Endothelial cell (in vitro differentiated cells): Measurements from ENCODE around the gene PIK3AP1. TPM values are rescaled to one million over a fixed set of nuclear protein-coding genes. Genes with fewer than 3 reads are reported as not detected.

Experiments
- DNase-seq: peaks from one replicate; pipeline ENCODE4 v3.0.0; 2021; ENCODE audit warnings: low spot score
- H3K27ac Mint-ChIP-seq: one replicate; pipeline ENCODE4 v1.8.0; 2021; ENCODE audit warnings: mixed read lengths, inconsistent platforms; ENCODE audit not compliant: unreplicated experiment
- H3K27me3 Mint-ChIP-seq: one replicate; pipeline ENCODE4 v1.8.0; 2021; ENCODE audit warnings: mild to moderate bottlenecking, moderate library complexity, mixed read lengths, inconsistent platforms; ENCODE audit not compliant: unreplicated experiment
- H3K36me3 Mint-ChIP-seq: one replicate; pipeline ENCODE4 v1.8.0; 2021; ENCODE audit warnings: mild to moderate bottlenecking, low read depth, mixed read lengths, inconsistent platforms; ENCODE audit not compliant: unreplicated experiment
- H3K4me1 Mint-ChIP-seq: one replicate; pipeline ENCODE4 v1.8.0; 2021; ENCODE audit warnings: mild to moderate bottlenecking, mixed read lengths, inconsistent platforms; ENCODE audit not compliant: unreplicated experiment
- H3K4me3 Mint-ChIP-seq: one replicate; pipeline ENCODE4 v1.8.0; 2021; ENCODE audit warnings: mild to moderate bottlenecking, mixed read lengths, inconsistent platforms; ENCODE audit not compliant: unreplicated experiment
- H3K9me3 Mint-ChIP-seq: one replicate; pipeline ENCODE4 v1.8.0; 2021; ENCODE audit warnings: mixed read lengths, inconsistent platforms; ENCODE audit not compliant: unreplicated experiment
- total RNA-seq: library from RNA; stranded (reverse); fragmentation: NEBNext Ultra II Directional; extraction: Animal tissue kit (Norgen Biotek cat#: 25700); gene quantifications from one replicate; pipeline ENCODE4 v1.2.1, GENCODE V29; 2021; ENCODE audit not compliant: unreplicated experiment
- TF ChIP-seq, protein P1 (sequence below): fragments of 200-600 bp; sonication (generic); IDR thresholded peaks from one replicate; pipeline ENCODE4 v1.5.0; 2021; ENCODE audit warnings: antibody characterized with exemption; ENCODE audit not compliant: unreplicated experiment

The PIK3AP1 gene
- total RNA-seq, 1 donor from 2014 or later: 9.0 TPM

DNA sequence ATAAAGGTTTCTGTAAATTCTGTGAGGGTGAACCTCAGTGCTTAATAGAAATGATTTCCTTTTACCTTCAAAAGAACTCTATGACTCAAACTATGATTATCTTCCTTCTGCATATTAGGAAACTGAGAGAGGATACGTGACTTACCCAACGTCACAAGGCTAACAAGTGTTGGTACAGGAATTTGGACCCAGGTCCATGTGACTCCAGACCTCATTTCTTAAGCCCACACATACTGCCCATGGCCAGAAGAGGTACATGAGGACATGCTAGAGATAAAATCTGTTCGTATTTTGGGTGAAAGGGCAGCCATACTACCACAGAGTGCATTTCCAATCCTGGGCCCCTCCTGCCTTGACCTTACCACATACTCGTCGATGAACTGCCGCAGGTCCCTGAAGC, 72.0 kb downstream of the PIK3AP1 start:
- no peak for DNase-seq
- Mint-ChIP-seq H3K36me3 (peaks cover 9% of the 10 kb centered on the region), H3K27me3 (peaks cover 5% of the 10 kb centered on the region), H3K9me3 (no peaks in the 10 kb centered on the region), H3K27ac (no peak overlapping the region), H3K4me3 (no peak overlapping the region), H3K4me1 (no peaks in the 10 kb centered on the region)
- TF ChIP-seq, protein P1, sequence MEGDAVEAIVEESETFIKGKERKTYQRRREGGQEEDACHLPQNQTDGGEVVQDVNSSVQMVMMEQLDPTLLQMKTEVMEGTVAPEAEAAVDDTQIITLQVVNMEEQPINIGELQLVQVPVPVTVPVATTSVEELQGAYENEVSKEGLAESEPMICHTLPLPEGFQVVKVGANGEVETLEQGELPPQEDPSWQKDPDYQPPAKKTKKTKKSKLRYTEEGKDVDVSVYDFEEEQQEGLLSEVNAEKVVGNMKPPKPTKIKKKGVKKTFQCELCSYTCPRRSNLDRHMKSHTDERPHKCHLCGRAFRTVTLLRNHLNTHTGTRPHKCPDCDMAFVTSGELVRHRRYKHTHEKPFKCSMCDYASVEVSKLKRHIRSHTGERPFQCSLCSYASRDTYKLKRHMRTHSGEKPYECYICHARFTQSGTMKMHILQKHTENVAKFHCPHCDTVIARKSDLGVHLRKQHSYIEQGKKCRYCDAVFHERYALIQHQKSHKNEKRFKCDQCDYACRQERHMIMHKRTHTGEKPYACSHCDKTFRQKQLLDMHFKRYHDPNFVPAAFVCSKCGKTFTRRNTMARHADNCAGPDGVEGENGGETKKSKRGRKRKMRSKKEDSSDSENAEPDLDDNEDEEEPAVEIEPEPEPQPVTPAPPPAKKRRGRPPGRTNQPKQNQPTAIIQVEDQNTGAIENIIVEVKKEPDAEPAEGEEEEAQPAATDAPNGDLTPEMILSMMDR: no peak

GRCh38 chr10:96647466-96647865, 72.8 kb downstream of the PIK3AP1 start:
- Mint-ChIP-seq H3K4me3 (no peak overlapping the region), H3K9me3 (no peaks in the 10 kb centered on the region), H3K27ac (no peak overlapping the region), H3K36me3 (peaks cover 9% of the 10 kb centered on the region), H3K4me1 (no peaks in the 10 kb centered on the region), H3K27me3 (peaks cover 5% of the 10 kb centered on the region)
- TF ChIP-seq, protein P1: no peak
- DNase-seq: no peak

- peaks cover 5% of the 10 kb centered on the region for H3K27me3 Mint-ChIP-seq
- H3K36me3 Mint-ChIP-seq: peaks cover 9% of the 10 kb centered on the region
- DNase-seq: no peak
- H3K27ac Mint-ChIP-seq: no peak overlapping the region
- no peaks in the 10 kb centered on the region for H3K4me1 Mint-ChIP-seq
- no peaks in the 10 kb centered on the region for H3K9me3 Mint-ChIP-seq
- TF ChIP-seq, protein P1: no peak
- no peak overlapping the region for H3K4me3 Mint-ChIP-seq
These were observed 73.6 kb downstream of the PIK3AP1 start for GRCh38 chr10:96646751-96647166.

GRCh38 chr10:96646301-96646700, 74.0 kb downstream of the PIK3AP1 start:
- no peak overlapping the region for H3K27ac Mint-ChIP-seq
- H3K4me3 Mint-ChIP-seq: no peak overlapping the region
- no peak for DNase-seq
- peaks cover 6% of the 10 kb centered on the region for H3K36me3 Mint-ChIP-seq
- no peaks in the 10 kb centered on the region for H3K4me1 Mint-ChIP-seq
- H3K9me3 Mint-ChIP-seq: no peaks in the 10 kb centered on the region
- TF ChIP-seq, protein P1: no peak
- H3K27me3 Mint-ChIP-seq: peaks cover 4% of the 10 kb centered on the region

DNA sequence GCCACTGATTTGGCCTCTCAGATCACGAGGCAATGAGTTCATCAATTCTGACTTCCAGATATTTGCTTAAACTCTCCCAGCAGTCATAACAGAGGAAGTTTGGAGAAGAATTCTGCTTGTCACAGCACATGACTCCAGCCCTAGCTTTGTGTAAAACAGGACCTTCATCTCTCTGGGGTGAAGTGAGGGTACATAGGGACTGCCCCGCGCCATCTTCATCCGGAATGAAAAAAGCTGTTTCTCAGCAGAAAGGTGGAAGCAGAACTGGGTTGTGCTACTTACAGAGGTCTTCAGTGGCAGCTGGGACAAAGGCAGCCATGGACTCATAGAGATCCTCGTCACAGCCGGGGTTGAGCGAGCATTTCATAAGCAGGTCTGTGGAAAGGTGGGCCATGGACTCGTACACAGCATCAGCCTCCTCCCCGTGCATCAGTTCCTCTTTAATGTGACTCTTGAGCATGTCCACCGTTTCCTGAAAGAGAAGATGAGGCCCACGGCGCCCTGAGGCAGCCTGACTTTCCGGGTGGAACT, 75.1 kb downstream of the PIK3AP1 start:
- Mint-ChIP-seq H3K9me3 (no peaks in the 10 kb centered on the region), H3K4me1 (no peaks in the 10 kb centered on the region), H3K36me3 (no peaks in the 10 kb centered on the region), H3K27me3 (peaks cover 4% of the 10 kb centered on the region), H3K4me3 (no peak overlapping the region), H3K27ac (no peak overlapping the region)
- TF ChIP-seq, protein P1: no peak
- DNase-seq: no peak
